Caco-2 (cell line): ENCODE measurements around the gene EFCAB12. TPM values are rescaled to one million over a fixed set of nuclear protein-coding genes. Genes with fewer than 3 reads are reported as not detected.

Experiments
- Bru-seq: library from RNA; stranded (reverse); fragments of 400-500 nt; gene quantifications from one replicate; lab custom pipeline; 2021; lab: Mats Ljungman, UMichigan
- BruChase-seq, 2 experiments: library from RNA; stranded (reverse); fragments of 400-500 nt; gene quantifications; one replicate each; lab custom pipeline; 2021; lab: Mats Ljungman, UMichigan
- BruUV-seq: library from RNA; stranded (reverse); fragments of 400-500 nt; replicated peaks from 2 replicates; lab custom pipeline; 2021; lab: Mats Ljungman, UMichigan
- CTCF ChIA-PET: fragments of 300-600 bp; sonication (Branson Sonifier 250); formaldehyde crosslinking; loops from one replicate; lab custom pipeline; 2022; ENCODE audit warnings: antibody characterized with exemption; lab: Charles Lee
- POLR2A ChIA-PET: fragments of 300-600 bp; sonication (Branson Sonifier 250); formaldehyde crosslinking; loops from one replicate; lab custom pipeline; 2022; ENCODE audit warnings: antibody characterized with exemption; lab: Charles Lee
- DNase-seq, 2 experiments: peaks; one replicate each; pipeline versions ENCODE4 v3.0.0 to v3.0.0-alpha.2; 2020 to 2022
- H3K27me3 ChIP-seq: replicated peaks from 2 replicates; pipeline ENCODE4 v1.6.0; 2011; ENCODE audit warnings: low read length; ENCODE audit not compliant: control insufficient read depth, insufficient read depth
- H3K36me3 ChIP-seq: 2 replicates; pipeline ENCODE4 v1.5.1; 2011; ENCODE audit warnings: low read length; ENCODE audit not compliant: control insufficient read depth, insufficient read depth
- H3K4me1 ChIP-seq: fragments of 250-450 bp; sonication (Bioruptor Pico); 2 replicates; pipeline ENCODE4 v1.5.1; 2020; ENCODE audit warnings: mild to moderate bottlenecking
- H3K4me3 ChIP-seq: 2 replicates; pipeline ENCODE4 v1.5.1; 2011; ENCODE audit warnings: low read depth, mild to moderate bottlenecking, control low read depth, low read length
- H3K9me3 ChIP-seq: fragments of 250-450 bp; sonication (Bioruptor Pico); 2 replicates; pipeline ENCODE4 v1.5.1; 2020; ENCODE audit warnings: mild to moderate bottlenecking, moderate library complexity
- H3K27ac Mint-ChIP-seq: one replicate; pipeline ENCODE4 v1.8.0; 2022; ENCODE audit warnings: mixed read lengths; ENCODE audit not compliant: unreplicated experiment
- H3K27me3 Mint-ChIP-seq: one replicate; pipeline ENCODE4 v1.8.0; 2022; ENCODE audit warnings: mixed read lengths; ENCODE audit not compliant: insufficient read depth, unreplicated experiment
- H3K36me3 Mint-ChIP-seq: one replicate; pipeline ENCODE4 v1.8.0; 2022; ENCODE audit warnings: mild to moderate bottlenecking, mixed read lengths; ENCODE audit not compliant: insufficient read depth, unreplicated experiment
- H3K4me1 Mint-ChIP-seq: one replicate; pipeline ENCODE4 v1.8.0; 2022; ENCODE audit warnings: low read depth, mixed read lengths; ENCODE audit not compliant: unreplicated experiment
- H3K4me3 Mint-ChIP-seq: one replicate; pipeline ENCODE4 v1.8.0; 2022; ENCODE audit warnings: mild to moderate bottlenecking, moderate library complexity, mixed read lengths; ENCODE audit not compliant: unreplicated experiment
- H3K9me3 Mint-ChIP-seq: one replicate; pipeline ENCODE4 v1.8.0; 2022; ENCODE audit warnings: mixed read lengths; ENCODE audit not compliant: unreplicated experiment
- CTCF ChIP-seq, 2 experiments: fragments of 200-600 bp in 1 of 2; IDR thresholded peaks; 1 replicate in 1 of 2; 2 replicates in 1 of 2; pipeline versions ENCODE4 v1.5.1 to v1.8.0; 2011 to 2022; ENCODE audit warnings: antibody characterized with exemption in 1 of 2, control low read depth in 1 of 2, inconsistent platforms in 1 of 2, low read depth in 1 of 2, low read length in 1 of 2, mild to moderate bottlenecking in 1 of 2, moderate library complexity in 1 of 2; ENCODE audit not compliant: insufficient read depth in 1 of 2, severe bottlenecking in 1 of 2, unreplicated experiment in 1 of 2
- intact Hi-C: fragments of 100-400 bp; cut with micrococcal nuclease; formaldehyde crosslinking; loops from one replicate; pipeline ENCODE4 v1.10.0; 2022; ENCODE audit not compliant: unreplicated experiment
- long read RNA-seq: library from polyadenylated mRNA; stranded (forward); transcript quantifications from one replicate; pipeline ENCODE4 v2.0.0, GENCODE V29; 2022
- total RNA-seq: library from RNA; stranded (reverse); gene quantifications from 2 replicates; pipeline ENCODE4 v1.2.3, GENCODE V29; 2022

EFCAB12 gene
- total RNA-seq: 0.14 and 0.49 TPM in 2 replicates
- percentile 19 among the genes with signal in this experiment for Bru-seq, nascent RNA
- percentile 33 among the genes with signal in this experiment for BruChase-seq, experiment 1, labeled RNA remaining after a 2-hour chase
- percentile 34 among the genes with signal in this experiment for BruChase-seq, experiment 2, labeled RNA remaining after a 6-hour chase
- long read RNA-seq, partial matches to known transcripts: 0 of 3 reads
- long read RNA-seq, other reads (novel, unspliced or antisense): 3 of 3 reads

GRCh38 chr3:129428376-129429079 is at the start of gene EFCAB12:
Gene EFCAB12 (minus strand): TSS chr3:129428636. CDS start chr3:129428488, 148 bp downstream.
- peak within 1 kb of the TSS; percentile 50 for H3K4me3 ChIP-seq
- H3K4me3 Mint-ChIP-seq: peak within 1 kb of the TSS; percentile 71
- POLR2A ChIA-PET: interaction anchor here (0.5 to 1.1 kb wide), 4 partner anchors 11 to 178 kb away, joined by 3 to 5 read pairs (median 3); partner anchors contain the start of genes IFT122, MBD4 and PLXND1
- TF ChIP-seq CTCF (IDR thresholded peaks at IDR 0.05; ENCODE audit: insufficient read depth in 1 of 2, low read depth in 1 of 2, low read length in 1 of 2, severe bottlenecking in 1 of 2, unreplicated experiment in 1 of 2): no peak
- H3K4me1 ChIP-seq: 0 out of 2 replicates have a peak, but pooled peaks cover 6% of the 10 kb centered on the region
- peak; percentile 92 to 94 for DNase-seq
- intact Hi-C loops: no loop called here
- H3K9me3 ChIP-seq: no peaks in the 10 kb centered on the region
- peaks cover 38% of the 10 kb centered on the region for H3K36me3 Mint-ChIP-seq
- no peaks in the 10 kb centered on the region for H3K9me3 Mint-ChIP-seq
- H3K27ac Mint-ChIP-seq: peak within 1 kb of the TSS; percentile 34
- no peaks in the 10 kb centered on the region for H3K27me3 ChIP-seq
- peaks cover 3% of the 10 kb centered on the region for H3K27me3 Mint-ChIP-seq
- CTCF ChIA-PET: interaction anchor here (2.2 kb wide), 1 partner anchor 45 kb away, joined by 10 read pairs; no protein-coding TSS in a partner anchor
- no TSS peak for BruUV-seq
- peaks cover 21% of the 10 kb centered on the region for H3K4me1 Mint-ChIP-seq
- peaks cover 3% of the 10 kb centered on the region; the same call in 1 of the 2 replicates for H3K36me3 ChIP-seq

- no peaks in the 10 kb centered on the region for H3K9me3 Mint-ChIP-seq
- Histone ChIP-seq H3K27me3 (no peaks in the 10 kb centered on the region), H3K4me3 (no peak overlapping the region), H3K36me3 (no peaks in the 10 kb centered on the region), H3K9me3 (no peaks in the 10 kb centered on the region), H3K4me1 (no peaks in the 10 kb centered on the region)
- intact Hi-C loops: no loop called here
- H3K4me3 Mint-ChIP-seq: no peak overlapping the region
- CTCF ChIA-PET: interaction anchor here (0.7 kb wide), 1 partner anchor 326 kb away, joined by 3 read pairs; no protein-coding TSS in a partner anchor
- POLR2A ChIA-PET: no interaction called here
- no peak for TF ChIP-seq CTCF (IDR thresholded peaks at IDR 0.05; ENCODE audit: insufficient read depth in 1 of 2, low read depth in 1 of 2, low read length in 1 of 2, severe bottlenecking in 1 of 2, unreplicated experiment in 1 of 2)
- H3K4me1 Mint-ChIP-seq: no peaks in the 10 kb centered on the region
- H3K36me3 Mint-ChIP-seq: peaks cover 12% of the 10 kb centered on the region
- H3K27ac Mint-ChIP-seq: no peak overlapping the region
- no peaks in the 10 kb centered on the region for H3K27me3 Mint-ChIP-seq
- no TSS peak for BruUV-seq
- DNase-seq: no peak
These were observed 48.1 kb upstream of the EFCAB12 start for GRCh38 chr3:129476586-129476985.

- Mint-ChIP-seq H3K4me3 (no peak overlapping the region), H3K27ac (no peak overlapping the region), H3K4me1 (no peaks in the 10 kb centered on the region), H3K27me3 (no peaks in the 10 kb centered on the region), H3K9me3 (no peaks in the 10 kb centered on the region), H3K36me3 (peaks cover 12% of the 10 kb centered on the region)
- H3K4me1 ChIP-seq: no peaks in the 10 kb centered on the region
- POLR2A ChIA-PET: no interaction called here
- CTCF ChIA-PET: no interaction called here
- no peak for TF ChIP-seq CTCF (IDR thresholded peaks at IDR 0.05; ENCODE audit: insufficient read depth in 1 of 2, low read depth in 1 of 2, low read length in 1 of 2, severe bottlenecking in 1 of 2, unreplicated experiment in 1 of 2)
- intact Hi-C loops: no loop called here
- BruUV-seq: no TSS peak
- no peaks in the 10 kb centered on the region for H3K36me3 ChIP-seq
- H3K9me3 ChIP-seq: no peaks in the 10 kb centered on the region
- no peak for DNase-seq
- H3K27me3 ChIP-seq: no peaks in the 10 kb centered on the region
- H3K4me3 ChIP-seq: no peak overlapping the region
These were observed 47.4 kb upstream of the EFCAB12 start for GRCh38 chr3:129475863-129476262.
